ENCODE measurements around the gene CHCHD3. TPM values are rescaled to one million over a fixed set of nuclear protein-coding genes. Genes with fewer than 3 reads are reported as not detected.

Gene CHCHD3
- total and polyA plus RNA-seq, 2 of the 4 experiments (the other 2 are of a cell fraction) = 56.9 to 141 TPM

- no peaks in the 10 kb centered on the region for H3K9me3 ChIP-seq (ENCODE audit: control insufficient read depth, insufficient read depth, low read length)
- intact Hi-C loops (cut with micrococcal nuclease) = no loop called here
- H3K56ac ChIP-seq (ENCODE audit: extremely low read depth, insufficient read depth, low read length) = no peak overlapping the region
- no peak overlapping the region for H3K9ac ChIP-seq (ENCODE audit: low read depth, low read length)
- peaks cover 27 to 61% of the 10 kb centered on the region in 2 experiments for H3K79me1 ChIP-seq (ENCODE audit: low read depth in 1 of 2, low read length in 2 of 2)
- no peak overlapping the region for H3K18ac ChIP-seq (ENCODE audit: low read depth, low read length)
- no peak overlapping the region for H3K14ac ChIP-seq (replicated peaks; ENCODE audit: low read depth, low read length)
- no peak overlapping the region for H3K23ac ChIP-seq (ENCODE audit: low read depth, low read length)
- no peak overlapping the region for H4K91ac ChIP-seq (ENCODE audit: insufficient read depth, low read depth, low read length)
- ATAC-seq (ENCODE audit: low read depth) (no peak), DNase-seq (no peak)
- dilution Hi-C loops (cut with HindIII; ENCODE audit: low sequenced_read_pairs, unreplicated experiment) = no loop called here
- no peak overlapping the region for H3K27ac ChIP-seq (ENCODE audit: insufficient read depth, low read length)
- H2BK120ac ChIP-seq (ENCODE audit: low read depth, low read length) = no peak overlapping the region
- POLR2A ChIA-PET (ENCODE audit: unreplicated experiment) = no interaction called here
- no peak overlapping the region for H4K5ac ChIP-seq (ENCODE audit: low read depth, low read length)
- no peak overlapping the region for H2BK5ac ChIP-seq (ENCODE audit: low read depth, low read length, poor library complexity, severe bottlenecking)
- no peaks in the 10 kb centered on the region for H3K4me1 ChIP-seq (ENCODE audit: control insufficient read depth, insufficient read depth, low read length)
- peaks cover 2% of the 10 kb centered on the region for H3K36me3 ChIP-seq (ENCODE audit: control insufficient read depth, insufficient read depth, low read length)
- H4K8ac ChIP-seq (ENCODE audit: low read depth in 2 of 2, low read length in 2 of 2) = no peak overlapping the region
- whole genome bisulfite sequencing, 2 experiments (ENCODE audit: extremely low coverage in 2 of 2, insufficient read length in 1 of 2) = no CpG with 5 or more reads among the region's 2 CpGs
- peaks cover 12% of the 10 kb centered on the region; the same call in 1 of the 2 replicates for H3K9me1 ChIP-seq (ENCODE audit: insufficient read depth, low read length)
- CTCF ChIA-PET = no interaction called here
- H3K4me2 ChIP-seq (ENCODE audit: low read depth, low read length) = no peak overlapping the region
- no peak overlapping the region for H2AK9ac ChIP-seq (replicated peaks; ENCODE audit: low read depth, low read length, poor library complexity)
- in situ Hi-C loops (cut with MboI; ENCODE audit: low sequenced_read_pairs) = no loop called here
- H2BK20ac ChIP-seq (ENCODE audit: low read depth, low read length) = no peak overlapping the region
- no peak overlapping the region for H2AFZ ChIP-seq (replicated peaks; ENCODE audit: low read length, poor library complexity)
- H3K4me3 ChIP-seq (ENCODE audit: insufficient read depth, low read depth, low read length) = no peak overlapping the region
- BruUV-seq (replicated peaks) = no TSS peak
- H2BK15ac ChIP-seq (ENCODE audit: low read depth, low read length) = no peak overlapping the region
- H3K27me3 ChIP-seq (ENCODE audit: control insufficient read depth, insufficient read depth, low read length) = no peaks in the 10 kb centered on the region
- no peak overlapping the region for H2AK5ac ChIP-seq (ENCODE audit: low read depth, low read length)
- H4K20me1 ChIP-seq (ENCODE audit: insufficient read depth, low read length) = 0 out of 2 replicates have a peak, but pooled peaks cover 2% of the 10 kb centered on the region
- H3K4ac ChIP-seq (ENCODE audit: low read depth, low read length) = no peak overlapping the region
- TF ChIP-seq SMC3 (IDR thresholded peaks at IDR 0.05; ENCODE audit: low read depth, low read length) = no peak
These were observed 20.5 kb downstream of the CHCHD3 start for GRCh38 chr7:133061357-133061756.
